ENCODE measurements around the gene MKNK1.

The MKNK1 gene

DNA sequence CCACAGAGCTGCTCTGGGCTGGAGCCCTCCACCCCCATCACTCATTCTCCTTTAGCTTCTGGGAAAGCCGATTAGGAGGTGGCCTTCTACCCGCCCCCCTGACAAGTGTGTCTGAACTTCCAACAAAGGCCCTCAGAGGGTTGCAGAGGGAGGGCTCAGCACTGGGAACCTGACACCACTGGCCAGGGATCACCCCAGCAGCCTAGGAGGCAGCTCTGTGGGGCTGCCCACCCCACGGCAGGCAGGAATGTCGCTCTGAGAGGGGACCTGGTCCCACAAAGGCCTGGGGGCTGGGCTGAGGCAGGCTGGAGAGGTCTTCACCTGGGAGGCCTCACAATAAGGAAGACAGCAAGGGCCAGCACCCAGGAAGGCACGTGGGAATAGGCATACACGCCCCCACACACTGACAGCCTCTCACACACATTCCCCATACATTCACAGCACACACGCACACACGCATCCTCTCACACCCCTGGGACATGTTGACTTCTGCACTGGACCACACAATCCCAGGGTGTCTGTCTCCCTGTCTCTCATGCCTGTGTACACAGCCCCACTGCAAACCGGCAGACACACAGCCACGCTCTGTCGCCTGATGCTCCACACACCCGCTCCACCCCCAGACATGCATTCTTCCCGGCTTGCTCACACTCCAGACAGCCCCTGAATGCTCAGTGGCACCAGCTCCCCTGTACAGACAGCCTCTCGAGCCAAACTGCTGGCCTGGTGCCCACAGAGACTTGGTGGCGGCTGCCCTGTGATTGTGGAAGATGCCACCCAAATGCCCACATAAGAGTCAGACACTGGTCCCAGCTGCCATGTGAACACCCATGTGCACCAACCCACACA lies 83.8 kb downstream of the MKNK1 start:
- DNase-seq, result peak; percentile 87

DNA sequence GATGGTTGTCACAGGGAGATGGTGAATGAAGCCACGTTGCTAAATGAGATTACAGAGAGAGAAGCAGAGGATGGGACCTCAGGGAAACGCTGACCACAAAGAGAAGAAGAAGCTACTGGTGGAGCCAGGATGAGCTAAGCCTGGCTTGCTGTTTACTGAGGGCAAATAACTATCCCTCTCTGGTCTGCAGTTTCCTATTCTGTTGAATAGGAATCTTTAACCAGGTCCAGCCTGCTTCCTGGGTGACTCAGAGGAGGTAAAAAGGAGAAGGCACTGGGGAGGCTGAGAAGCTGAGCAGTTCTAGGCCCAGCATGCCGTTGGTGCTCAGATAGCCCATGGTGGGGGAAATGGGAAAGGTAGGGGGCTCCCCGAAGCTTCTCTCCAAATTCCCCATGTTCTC lies 84.9 kb downstream of the MKNK1 start:
- DNase-seq, result peak; percentile 22

DNA sequence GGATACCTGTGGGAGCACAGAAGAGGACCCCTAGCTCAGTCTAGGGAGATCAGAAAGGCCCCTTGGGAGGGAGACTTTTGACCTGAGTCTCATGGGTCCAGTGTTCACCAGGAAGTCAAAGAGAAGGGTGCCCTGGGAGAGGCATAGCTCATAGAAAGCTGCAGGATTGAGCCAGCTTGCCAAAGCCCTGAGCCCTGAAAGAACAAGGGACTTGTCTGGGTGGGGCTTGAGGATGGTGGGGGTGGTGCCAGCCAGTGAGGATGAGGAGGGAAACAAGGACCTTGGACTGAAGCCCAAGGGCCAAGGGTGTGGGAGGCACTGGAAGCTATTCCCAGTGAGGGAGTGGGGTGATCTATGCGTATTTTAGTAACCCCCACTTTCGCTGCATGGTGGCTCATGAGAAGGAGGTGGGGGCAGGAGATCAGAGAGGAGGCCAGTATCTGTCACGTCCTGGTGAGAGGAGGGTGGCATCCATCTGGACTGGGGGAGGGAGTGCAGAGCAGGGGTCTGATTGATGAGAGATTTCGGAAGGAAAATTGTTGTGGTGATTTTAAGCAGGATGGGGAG lies 86.1 kb downstream of the MKNK1 start:
- no peak for DNase-seq

DNA sequence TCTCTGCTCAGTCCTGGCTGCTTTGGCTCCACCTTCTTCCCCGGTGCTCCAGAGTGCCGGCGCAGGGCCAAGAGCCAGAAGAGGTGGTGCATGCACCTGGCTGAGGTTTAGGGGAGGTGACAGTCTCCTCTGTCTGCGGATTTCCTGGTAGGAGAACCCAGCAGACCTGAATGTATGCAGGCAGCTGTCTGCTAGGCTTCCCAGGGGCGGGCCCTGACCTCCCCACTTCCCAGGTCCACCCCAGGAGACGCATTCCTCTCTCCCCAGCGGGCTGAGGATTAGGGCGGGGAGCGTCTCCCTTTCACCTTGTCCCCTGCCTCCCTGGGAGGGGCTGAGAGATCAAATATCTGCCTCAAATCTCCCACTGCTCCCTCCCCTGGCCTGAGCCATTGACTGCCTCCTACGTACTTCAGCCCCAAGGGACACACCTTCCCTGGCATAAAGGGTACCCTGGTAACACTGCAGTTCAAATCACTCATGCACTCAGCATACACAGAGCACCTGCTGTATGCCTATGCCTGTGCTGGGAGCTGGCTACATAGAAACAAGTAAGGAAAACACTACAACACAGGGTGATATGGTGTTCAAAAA lies 87.0 kb downstream of the MKNK1 start:
- DNase-seq, result peak; percentile 6

DNA sequence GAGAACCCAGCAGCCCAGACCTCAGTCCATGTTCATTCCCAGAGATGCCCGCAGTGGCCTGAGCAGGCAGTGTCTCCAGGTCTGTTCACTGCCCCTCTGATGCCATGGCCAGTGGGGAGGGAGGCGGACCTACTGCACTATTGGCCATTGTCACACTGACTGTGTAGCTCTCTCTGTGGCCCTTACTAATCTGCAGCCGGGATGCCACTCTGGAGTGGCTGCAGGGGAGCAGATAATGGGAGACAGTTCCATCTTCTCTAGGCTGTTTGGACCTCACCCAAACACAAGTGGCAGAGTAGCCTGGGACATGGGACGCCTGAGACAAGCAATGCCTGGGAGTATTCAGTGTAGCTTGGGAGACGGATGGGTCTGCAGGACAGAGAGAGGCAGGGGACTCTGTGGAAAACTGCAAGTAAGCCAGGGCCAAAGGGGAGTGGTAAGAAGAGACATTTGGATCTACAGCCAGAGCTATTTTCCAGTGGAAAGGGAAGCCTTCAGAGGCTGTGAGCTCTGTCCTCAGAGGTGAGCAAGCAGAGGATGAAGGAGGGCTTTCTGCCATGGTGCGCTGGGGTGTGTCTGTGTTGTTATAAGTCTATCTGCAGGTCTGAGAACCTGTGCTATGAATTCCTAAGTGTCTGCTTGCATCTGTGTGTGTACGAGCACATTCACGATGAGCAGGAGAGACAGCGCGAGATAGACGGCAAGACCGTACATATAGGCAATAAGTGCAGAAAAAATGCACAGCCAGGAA lies 87.7 kb downstream of the MKNK1 start:
- DNase-seq, result no peak

DNA sequence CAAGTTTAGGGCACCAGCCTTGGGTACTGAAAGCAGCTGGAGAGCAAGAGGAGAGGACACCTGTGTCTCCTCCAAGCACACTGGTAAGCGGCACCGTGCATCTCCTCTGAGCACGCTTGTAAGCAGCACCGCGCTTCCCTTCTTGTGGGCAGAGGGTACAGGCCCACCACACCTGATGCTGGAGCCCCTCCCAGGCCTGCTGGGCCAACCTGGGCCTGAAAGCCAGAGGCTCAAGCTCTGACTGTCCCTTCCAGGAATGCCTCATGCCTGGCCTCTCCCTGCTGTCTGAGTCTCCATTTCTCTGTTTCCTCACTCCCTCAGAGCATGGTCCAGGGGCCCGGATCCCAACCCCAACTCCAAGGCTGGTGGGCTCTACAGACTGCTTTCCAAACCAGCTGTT lies 88.5 kb downstream of the MKNK1 start:
- no peak for DNase-seq

DNA sequence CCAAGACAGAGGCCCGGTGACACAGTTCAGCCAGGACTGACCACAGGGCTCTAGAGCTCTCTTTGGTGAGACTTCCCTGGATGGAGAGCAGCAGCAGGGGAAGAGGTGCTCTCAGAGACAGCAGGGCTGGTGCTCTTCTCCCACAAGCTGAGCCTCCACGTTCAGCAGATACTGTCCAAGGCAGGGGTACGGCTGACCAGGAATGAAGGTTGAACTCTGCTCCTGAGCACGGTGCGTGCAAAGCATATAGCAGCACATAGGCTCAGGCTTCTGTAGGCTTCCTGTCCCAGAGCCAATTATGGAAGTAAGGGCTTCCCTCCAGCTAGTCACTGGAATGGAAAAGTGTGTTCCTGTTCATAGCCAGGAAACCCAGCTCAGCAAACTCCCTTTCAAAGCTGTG lies 90.5 kb downstream of the MKNK1 start:
- no peak for DNase-seq

DNA sequence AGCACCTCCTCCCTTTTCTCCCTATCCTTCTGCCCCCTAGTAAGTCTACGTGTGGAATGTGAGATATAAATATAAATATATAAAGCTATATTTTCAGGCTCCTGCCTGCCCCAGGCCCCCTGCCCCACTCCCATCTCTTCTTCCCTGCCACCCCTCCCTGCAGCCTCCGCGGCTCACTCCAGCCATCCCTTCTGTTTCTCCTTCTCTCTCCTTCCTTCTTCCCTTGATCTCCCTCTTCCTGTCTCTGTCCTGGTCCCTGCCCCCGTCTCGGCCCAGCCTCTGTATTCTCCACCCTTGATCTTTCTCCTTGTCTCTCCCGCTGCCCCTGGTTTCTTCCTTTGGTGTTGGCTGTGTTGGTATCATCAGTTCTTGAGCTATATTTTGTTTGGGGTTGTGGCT lies 91.3 kb downstream of the MKNK1 start:
- no peak for DNase-seq

DNA sequence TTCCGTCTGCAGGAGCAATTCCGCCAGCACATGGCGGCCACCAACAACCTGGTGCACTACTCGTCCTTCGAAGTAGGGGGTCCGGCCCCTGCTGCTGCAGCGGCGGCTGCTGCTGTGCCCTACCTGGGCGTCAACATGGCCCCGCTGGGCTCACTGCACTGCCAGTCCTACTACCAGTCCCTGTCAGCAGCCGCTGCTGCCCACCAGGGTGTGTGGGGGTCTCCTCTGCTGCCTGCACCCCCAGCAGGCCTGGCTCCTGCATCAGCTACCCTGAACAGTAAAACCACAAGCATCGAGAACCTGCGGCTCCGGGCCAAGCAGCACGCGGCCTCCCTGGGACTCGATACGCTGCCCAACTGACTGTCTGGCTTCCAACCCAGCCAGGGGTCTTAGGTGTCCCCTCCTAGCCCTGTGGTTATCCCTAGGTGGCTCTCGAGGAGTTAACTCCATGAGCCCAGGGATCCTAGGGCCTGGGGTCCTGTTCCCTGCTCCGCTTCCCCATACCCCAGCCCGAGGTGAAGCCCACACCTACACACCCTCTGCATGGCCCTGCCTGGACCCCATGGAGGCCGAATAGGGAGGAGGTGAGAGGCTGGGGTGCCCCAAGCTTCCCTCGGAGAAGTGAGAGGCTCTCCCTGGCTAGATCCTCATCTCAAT lies 91.8 kb downstream of the MKNK1 start:
- DNase-seq, result no peak

DNA sequence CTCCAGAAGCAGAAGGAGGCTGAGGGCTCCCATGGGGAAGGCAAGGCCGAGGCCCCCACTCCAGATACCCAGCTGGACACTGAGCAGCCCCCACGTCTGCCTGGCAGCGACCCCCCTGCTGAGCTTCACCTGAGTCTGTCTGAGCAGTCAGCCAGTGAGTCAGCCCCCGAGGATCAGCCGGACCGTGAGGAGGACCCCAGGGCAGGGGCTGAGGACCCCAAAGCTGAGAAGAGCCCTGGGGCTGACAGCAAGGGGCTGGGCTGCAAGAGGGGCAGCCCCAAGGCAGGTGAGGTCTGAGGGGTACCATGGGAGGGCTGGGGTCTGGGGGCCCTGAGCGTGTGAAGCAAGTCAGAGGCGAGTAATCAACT lies 93.1 kb downstream of the MKNK1 start:
- no peak for DNase-seq

DNA sequence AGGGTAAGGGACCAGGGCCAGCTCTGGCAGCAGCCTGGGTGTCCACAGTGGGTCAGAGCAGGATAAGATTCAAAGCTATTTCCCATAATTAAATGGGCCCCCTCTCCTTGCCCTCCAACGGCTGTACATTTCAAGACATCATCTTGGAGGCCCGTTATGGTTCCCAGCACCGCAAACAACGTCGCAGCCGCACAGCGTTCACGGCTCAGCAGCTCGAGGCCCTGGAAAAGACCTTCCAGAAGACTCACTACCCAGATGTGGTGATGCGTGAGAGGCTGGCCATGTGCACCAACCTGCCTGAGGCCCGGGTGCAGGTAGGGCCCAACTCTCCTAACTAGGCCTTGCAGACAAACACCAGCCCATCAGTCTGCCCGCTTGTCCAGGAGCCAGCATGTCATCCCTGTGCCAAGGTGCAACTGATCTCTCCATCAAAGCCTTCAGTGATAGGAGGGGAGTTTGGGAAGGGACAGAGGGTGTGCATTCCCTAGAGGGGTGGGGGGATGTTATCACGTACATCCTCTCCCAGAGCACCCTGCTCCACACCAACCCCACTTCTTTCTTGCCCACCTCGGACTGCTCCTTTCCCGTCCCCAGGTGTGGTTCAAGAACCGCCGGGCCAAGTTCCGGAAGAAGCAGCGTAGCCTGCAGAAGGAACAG lies 93.6 kb downstream of the MKNK1 start:
- DNase-seq, result no peak

DNA sequence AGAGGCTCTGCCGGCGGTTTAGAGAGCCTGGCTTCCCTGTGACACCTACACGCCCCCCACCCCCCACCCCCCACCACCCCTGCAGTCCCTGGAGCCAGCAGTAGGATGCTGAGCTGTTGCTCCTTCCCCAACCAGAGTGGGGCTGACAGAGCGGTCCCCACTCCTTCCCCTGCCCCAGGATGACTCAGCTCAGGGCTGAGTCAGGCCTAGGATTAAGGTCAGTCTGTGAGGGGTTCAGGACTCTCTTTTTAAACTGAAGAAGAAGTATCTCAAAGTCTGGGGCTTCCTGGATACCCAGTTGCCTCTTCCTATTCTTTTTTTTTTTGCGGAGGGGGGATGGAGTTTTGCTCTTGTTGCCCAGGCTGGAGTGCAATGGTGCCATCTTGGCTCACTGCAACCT lies 95.3 kb downstream of the MKNK1 start:
- no peak for DNase-seq

Measured in NCI-H226 (cell line).